HCT116 (cell line): ENCODE data around the gene ZNF655. TPM values are rescaled to one million over a fixed set of nuclear protein-coding genes. Genes with fewer than 3 reads are reported as not detected.

Experiments
- ATAC-seq: fragments of 200-7000 bp; cut with Tn5 transposase; 2 replicates; pipeline ENCODE4 v1.9.1; 2020; ENCODE audit warnings: mild to moderate bottlenecking, moderate library complexity
- BruUV-seq: library from RNA; stranded (reverse); fragments of 400-500 nt; replicated peaks from 2 replicates; lab custom pipeline; 2021; lab: Mats Ljungman, UMichigan
- CTCF ChIA-PET: fragments of 300-600 bp; sonication (Branson Sonifier 250); formaldehyde crosslinking; loops from one replicate; lab custom pipeline; 2021; ENCODE audit warnings: antibody characterized with exemption; lab: Charles Lee
- POLR2A ChIA-PET: fragments of 300-600, 350-600 bp; sonication (Branson Sonifier 250); formaldehyde crosslinking; loops from one replicate; lab custom pipeline; 2021; ENCODE audit warnings: antibody characterized with exemption; lab: Charles Lee
- RAD21 ChIA-PET, 2 experiments: fragments of 300-600 bp; sonication (Branson Sonifier 250); formaldehyde crosslinking; loops; one replicate each; lab custom pipeline; 2023; ENCODE audit warnings: low total read pairs in 2 of 2; ENCODE audit not compliant: uncharacterized antibody in 2 of 2, unreplicated experiment in 2 of 2, low non-redundant PET in 1 of 2; lab: Charles Lee
- DNase-seq: peaks from one replicate; pipeline ENCODE4 v3.0.0-alpha.2; 2010; ENCODE audit warnings: low read depth, low spot score
- H2AFZ ChIP-seq: fragments of 200-600 bp; shearing (Covaris generic), sonication (generic); 2 replicates; pipeline ENCODE4 v1.6.1; 2017; ENCODE audit warnings: low read depth, mixed run types, mixed read lengths, antibody characterized with exemption, low read length; ENCODE audit not compliant: poor library complexity, severe bottlenecking
- H3K27ac ChIP-seq: 2 replicates; pipeline ENCODE4 v1.5.1; 2012; ENCODE audit warnings: low read depth, low read length
- H3K27me3 ChIP-seq: fragments of 200-600 bp; sonication (generic); 2 replicates; pipeline ENCODE4 v1.6.1; 2016; ENCODE audit warnings: mixed run types, low read length, mixed read lengths; ENCODE audit not compliant: insufficient read depth
- H3K36me3 ChIP-seq, 2 experiments: fragments of 200-500 bp in 1 of 2; fragments of 200-600 bp in 1 of 2; sonication (Bioruptor generic) in 1 of 2; sonication (generic) in 1 of 2; 2 replicates each; pipeline versions ENCODE4 v1.5.1 to v1.6.1; 2014 to 2016; ENCODE audit warnings: low read length in 2 of 2, inconsistent platforms in 1 of 2, mixed read lengths in 1 of 2, mixed run types in 1 of 2; ENCODE audit not compliant: insufficient read depth in 2 of 2, control insufficient read depth in 1 of 2
- H3K4me1 ChIP-seq, 2 experiments: fragments of 200-600 bp in 1 of 2; sonication (generic) in 1 of 2; 2 replicates each; pipeline versions ENCODE4 v1.5.1 to v1.6.1; 2012 to 2017; ENCODE audit warnings: low read length in 2 of 2, inconsistent platforms in 1 of 2, mild to moderate bottlenecking in 1 of 2, mixed read lengths in 1 of 2, mixed run types in 1 of 2, moderate library complexity in 1 of 2; ENCODE audit not compliant: insufficient read depth in 2 of 2, control insufficient read depth in 1 of 2
- H3K4me2 ChIP-seq: fragments of 200-600 bp; sonication (generic); 2 replicates; pipeline ENCODE4 v1.6.1; 2017; ENCODE audit warnings: mixed run types, low read length, mixed read lengths
- H3K4me3 ChIP-seq, 2 experiments: fragments of 200-600 bp in 1 of 2; sonication (generic) in 1 of 2; replicated peaks in 1 of 2; 2 replicates each; pipeline ENCODE4 v1.5.1; 2011 to 2016; ENCODE audit warnings: low read length in 2 of 2, control low read depth in 1 of 2, low read depth in 1 of 2, mild to moderate bottlenecking in 1 of 2, mixed read lengths in 1 of 2, mixed run types in 1 of 2
- H3K79me2 ChIP-seq: fragments of 200-600 bp; sonication (generic); 2 replicates; pipeline ENCODE4 v1.6.1; 2017; ENCODE audit warnings: mild to moderate bottlenecking, mixed run types, low read length, moderate library complexity, mixed read lengths; ENCODE audit not compliant: insufficient read depth
- H3K9ac ChIP-seq: fragments of 200-600 bp; sonication (generic); 2 replicates; pipeline ENCODE4 v1.6.1; 2016; ENCODE audit warnings: low read length, mixed read lengths
- H3K9me2 ChIP-seq: fragments of 200-600 bp; sonication (generic), shearing (Covaris generic); 2 replicates; pipeline ENCODE4 v1.6.1; 2017; ENCODE audit warnings: mixed run types, mild to moderate bottlenecking, moderate library complexity; ENCODE audit not compliant: insufficient read depth
- H3K9me3 ChIP-seq, 2 experiments: fragments of 200-500 bp in 1 of 2; fragments of 200-600 bp in 1 of 2; sonication (Bioruptor generic) in 1 of 2; sonication (generic) in 1 of 2; 2 replicates each; pipeline ENCODE4 v1.6.1; 2014 to 2017; ENCODE audit warnings: low read length in 2 of 2, mixed read lengths in 2 of 2, inconsistent platforms in 1 of 2, low read depth in 1 of 2, mild to moderate bottlenecking in 1 of 2, mixed run types in 1 of 2, moderate library complexity in 1 of 2; ENCODE audit not compliant: control insufficient read depth in 1 of 2, insufficient read depth in 1 of 2
- H4K20me1 ChIP-seq: fragments of 200-600 bp; sonication (generic), shearing (Covaris generic); 2 replicates; pipeline ENCODE4 v1.6.1; 2017; ENCODE audit warnings: mixed run types, mild to moderate bottlenecking, moderate library complexity; ENCODE audit not compliant: insufficient read depth
- CEBPB ChIP-seq: IDR thresholded peaks from 2 replicates; pipeline ENCODE4 v1.6.1; 2012; ENCODE audit warnings: low read depth
- CTCF ChIP-seq, 3 experiments: fragments of 200-600 bp in 1 of 3; sonication (generic) in 1 of 3; IDR thresholded peaks in 2 of 3; conservative IDR thresholded peaks in 1 of 3; 2 replicates each; pipeline ENCODE4 v1.5.1; 2012 to 2017; ENCODE audit warnings: low read depth in 2 of 3, low read length in 2 of 3, antibody characterized with exemption in 1 of 3, borderline replicate concordance in 1 of 3, control low read depth in 1 of 3, mild to moderate bottlenecking in 1 of 3, mixed read lengths in 1 of 3, mixed run types in 1 of 3, moderate library complexity in 1 of 3; ENCODE audit not compliant: insufficient read depth in 1 of 3
- EGR1 ChIP-seq: IDR thresholded peaks from 2 replicates; pipeline ENCODE4 v1.6.1; 2012; ENCODE audit warnings: low read depth
- ELF1 ChIP-seq: IDR thresholded peaks from 2 replicates; pipeline ENCODE4 v1.6.1; 2012; ENCODE audit warnings: low read depth, borderline replicate concordance
- EZH2phosphoT487 ChIP-seq: fragments of 200-600 bp; IDR thresholded peaks from 2 replicates; pipeline ENCODE4 v1.6.1; 2018; ENCODE audit warnings: antibody characterized with exemption, borderline replicate concordance
- MAX ChIP-seq: IDR thresholded peaks from 2 replicates; pipeline ENCODE4 v1.6.1; 2012
- SP1 ChIP-seq: IDR thresholded peaks from 2 replicates; pipeline ENCODE4 v1.6.1; 2012; ENCODE audit warnings: low read depth
- ZNF274 ChIP-seq: fragments of 200-500 bp; sonication (Bioruptor generic); IDR thresholded peaks from 2 replicates; pipeline ENCODE4 v1.6.1; 2014; ENCODE audit warnings: mild to moderate bottlenecking, low read depth, low read length, inconsistent platforms
- intact Hi-C: fragments of 100-400 bp; cut with micrococcal nuclease; formaldehyde crosslinking; loops from 2 replicates; pipeline ENCODE4 v1.10.0; 2022
- total RNA-seq: library from RNA; stranded (reverse); gene quantifications from one replicate; pipeline ENCODE4 v1.2.1, GENCODE V29; 2021; ENCODE audit not compliant: unreplicated experiment

Gene ZNF655
- total RNA-seq, 1 experiment from 2014 or later, result 45.0 TPM

GRCh38 chr7:99553039-99553438 is 5.4 kb upstream of the ZNF655 start:
- H3K27ac ChIP-seq, result no peak overlapping the region
- H3K27me3 ChIP-seq, result no peaks in the 10 kb centered on the region
- H3K4me2 ChIP-seq, result no peak overlapping the region
- intact Hi-C loops, result loop anchor here (2.0 kb wide), 1 partner anchor 48 kb away; the partner anchor contains the start of gene ZKSCAN5
- H3K4me3 ChIP-seq, result no peak overlapping the region
- TF ChIP-seq SP1 (no peak), ZNF274 (no peak), ELF1 (no peak), CTCF (IDR thresholded peaks at IDR 0.05 in 2 of 3, conservative IDR thresholded peaks at IDR 0.05 in 1 of 3; ENCODE audit: borderline replicate concordance in 1 of 3, insufficient read depth in 1 of 3, low read depth in 2 of 3, low read length in 2 of 3) (no peak), EZH2phosphoT487 (no peak), MAX (no peak), CEBPB (no peak), EGR1 (no peak)
- no peak overlapping the region for H2AFZ ChIP-seq
- ChIA-PET POLR2A (no interaction called here), CTCF (no interaction called here), RAD21 (no interaction called here)
- no peaks in the 10 kb centered on the region for H4K20me1 ChIP-seq
- no peaks in the 10 kb centered on the region for H3K9me3 ChIP-seq
- no peak overlapping the region for H3K9ac ChIP-seq
- no peaks in the 10 kb centered on the region for H3K9me2 ChIP-seq
- ATAC-seq (no peak), DNase-seq (no peak)
- peaks cover 8 to 23% of the 10 kb centered on the region in 2 experiments for H3K4me1 ChIP-seq
- peaks cover 2 to 3% of the 10 kb centered on the region in 2 experiments; a peak in 1 of 4 replicates for H3K36me3 ChIP-seq
- BruUV-seq, result no TSS peak
- peaks cover 31% of the 10 kb centered on the region for H3K79me2 ChIP-seq
